AG10803 (cell line): ENCODE results near the gene RACGAP1.

ENCODE experiments used
- DNase-seq: peaks from one replicate; pipeline ENCODE4 v3.0.0; 2010; ENCODE audit warnings: low read depth
- H3K4me3 ChIP-seq: 2 replicates; pipeline ENCODE4 v1.5.1; 2011; ENCODE audit warnings: mild to moderate bottlenecking, low read length, control low read depth
- TF ChIP-seq, protein P1 (sequence below): conservative IDR thresholded peaks from 2 replicates; pipeline ENCODE4 v1.5.1; 2011; ENCODE audit warnings: mild to moderate bottlenecking, low read length, control low read depth, inconsistent platforms

The RACGAP1 gene

GRCh38 chr12:50018154-50018553 is 7.1 kb downstream of the RACGAP1 start:
- H3K4me3 ChIP-seq: no peak overlapping the region
- DNase-seq: peak; percentile 32
- TF ChIP-seq, protein P1, sequence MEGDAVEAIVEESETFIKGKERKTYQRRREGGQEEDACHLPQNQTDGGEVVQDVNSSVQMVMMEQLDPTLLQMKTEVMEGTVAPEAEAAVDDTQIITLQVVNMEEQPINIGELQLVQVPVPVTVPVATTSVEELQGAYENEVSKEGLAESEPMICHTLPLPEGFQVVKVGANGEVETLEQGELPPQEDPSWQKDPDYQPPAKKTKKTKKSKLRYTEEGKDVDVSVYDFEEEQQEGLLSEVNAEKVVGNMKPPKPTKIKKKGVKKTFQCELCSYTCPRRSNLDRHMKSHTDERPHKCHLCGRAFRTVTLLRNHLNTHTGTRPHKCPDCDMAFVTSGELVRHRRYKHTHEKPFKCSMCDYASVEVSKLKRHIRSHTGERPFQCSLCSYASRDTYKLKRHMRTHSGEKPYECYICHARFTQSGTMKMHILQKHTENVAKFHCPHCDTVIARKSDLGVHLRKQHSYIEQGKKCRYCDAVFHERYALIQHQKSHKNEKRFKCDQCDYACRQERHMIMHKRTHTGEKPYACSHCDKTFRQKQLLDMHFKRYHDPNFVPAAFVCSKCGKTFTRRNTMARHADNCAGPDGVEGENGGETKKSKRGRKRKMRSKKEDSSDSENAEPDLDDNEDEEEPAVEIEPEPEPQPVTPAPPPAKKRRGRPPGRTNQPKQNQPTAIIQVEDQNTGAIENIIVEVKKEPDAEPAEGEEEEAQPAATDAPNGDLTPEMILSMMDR: no peak

DNA sequence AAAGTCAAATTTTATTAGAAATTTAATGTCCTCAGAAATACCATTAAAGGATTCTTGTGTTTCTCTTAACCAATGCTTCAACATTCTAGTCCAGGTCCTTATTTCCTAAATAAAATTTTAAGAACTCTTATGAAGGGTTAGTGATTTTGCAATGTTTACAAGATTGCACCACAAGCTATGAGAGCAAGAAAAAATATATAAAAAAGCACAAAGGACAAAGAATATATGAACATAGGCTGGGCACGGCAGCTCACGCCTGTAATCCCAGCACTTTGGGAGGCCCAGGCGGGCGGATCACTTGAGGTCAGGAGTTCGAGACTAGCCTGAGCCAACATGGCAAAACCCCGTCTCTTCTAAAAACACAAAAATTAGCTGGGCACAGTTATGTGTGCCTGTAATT is 7.7 kb downstream of the RACGAP1 start:
- DNase-seq: peak; percentile 68
- H3K4me3 ChIP-seq: no peak overlapping the region
- TF ChIP-seq, protein P1: no peak

- peak overlapping the region; percentile 31 for H3K4me3 ChIP-seq
- TF ChIP-seq, protein P1: no peak
- DNase-seq: peak; percentile 89
These were observed 8.5 kb downstream of the RACGAP1 start for GRCh38 chr12:50016501-50017475.

DNA sequence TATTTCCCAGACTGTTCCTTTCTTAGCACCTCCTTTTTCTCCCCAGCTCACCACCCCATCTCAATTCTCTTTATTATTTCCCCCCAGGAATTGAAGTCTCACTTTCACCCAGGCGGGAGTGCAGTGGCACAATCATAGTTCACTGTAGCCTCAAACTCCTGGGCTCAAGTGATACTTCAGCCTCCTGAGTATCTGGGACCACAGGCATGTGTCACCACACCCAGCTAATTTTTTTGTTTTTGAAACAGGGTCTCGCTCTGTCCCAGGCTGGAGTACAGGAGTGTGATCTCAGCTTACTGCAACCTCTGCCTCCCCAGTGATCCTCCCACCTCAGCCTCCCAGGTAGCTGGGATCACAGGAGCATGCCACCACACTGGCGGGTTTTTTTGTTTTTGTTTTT is 11.0 kb downstream of the RACGAP1 start:
- TF ChIP-seq, protein P1: no peak
- H3K4me3 ChIP-seq: no peak overlapping the region
- no peak for DNase-seq

DNA sequence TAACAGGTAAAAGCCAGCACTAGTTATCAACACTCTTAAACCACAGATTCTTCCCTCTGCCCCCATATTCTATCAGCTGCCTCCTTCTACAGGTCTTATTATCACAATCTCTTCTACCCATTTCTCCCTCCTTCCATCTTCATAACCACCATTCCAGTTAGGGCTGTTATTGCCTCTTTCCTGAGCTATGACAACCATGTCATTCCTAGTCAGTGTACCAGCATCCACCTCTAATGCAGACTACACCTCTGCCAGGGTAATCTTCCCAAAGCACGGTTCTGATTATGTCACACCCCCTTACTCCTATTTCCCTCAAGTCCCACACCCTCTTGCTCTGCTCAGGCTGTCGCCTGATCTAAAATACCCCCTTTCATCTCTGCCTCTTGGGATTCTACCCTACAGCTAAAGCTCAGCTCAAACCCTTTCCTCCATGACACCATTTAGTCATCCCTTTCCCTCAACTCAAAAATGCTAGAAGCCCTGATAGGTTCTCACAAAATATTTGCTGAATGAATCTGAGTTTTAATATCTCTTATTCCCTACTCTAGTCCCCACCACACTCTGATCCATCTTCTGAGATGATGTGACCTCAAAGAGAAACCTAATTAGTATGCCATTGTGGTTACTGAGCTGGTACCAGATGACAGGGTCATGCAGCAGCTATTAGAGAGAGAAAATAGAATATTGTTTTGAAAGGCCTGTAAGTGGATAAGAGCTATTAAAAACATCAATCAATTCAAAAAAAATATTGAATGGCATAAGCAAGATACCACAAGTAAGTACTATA is 11.7 kb downstream of the RACGAP1 start:
- TF ChIP-seq, protein P1: no peak
- DNase-seq: no peak

DNA sequence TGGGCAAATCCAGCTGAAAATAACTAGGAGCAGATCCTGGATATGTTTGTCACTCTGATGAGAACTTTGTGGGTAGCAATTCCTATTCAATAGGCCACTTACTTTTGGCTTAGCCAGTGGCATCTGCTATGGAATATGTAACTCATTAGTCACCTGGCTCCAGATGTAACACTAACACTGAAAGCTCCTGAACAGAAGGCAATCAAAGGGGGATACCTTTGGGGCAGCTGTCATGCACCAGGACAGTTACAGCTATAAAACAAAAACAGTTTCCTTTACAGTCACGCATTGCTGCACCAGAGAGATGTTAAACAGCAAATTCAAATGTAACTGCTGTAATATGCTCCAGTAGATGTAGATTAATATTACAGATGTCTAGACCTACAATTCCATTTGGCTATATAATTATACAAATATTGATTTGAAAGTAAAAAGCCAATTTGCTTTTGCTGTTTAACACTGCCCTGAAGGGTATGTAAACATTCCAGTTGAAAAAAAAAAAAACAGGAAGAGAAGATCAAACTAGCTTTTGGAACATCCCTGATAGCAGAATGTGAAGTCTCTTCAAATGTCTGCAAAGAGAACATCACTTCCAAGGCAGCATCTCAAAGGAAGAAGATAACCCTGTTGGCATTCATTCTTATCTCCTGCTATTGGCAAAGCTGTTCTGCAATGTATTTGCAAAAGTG is 18.4 kb downstream of the RACGAP1 start:
- peak; percentile 62 for DNase-seq
- no peak overlapping the region for H3K4me3 ChIP-seq
- TF ChIP-seq, protein P1: no peak

More for the DNA sequence above, 11.7 kb downstream of the RACGAP1 start:
- H3K4me3 ChIP-seq: no peak overlapping the region
